AG08395 (cell line): Measurements from ENCODE around the gene BBS10.
"Not testable (repeated sequence)": the region's sequence is repeated elsewhere in the genome, so short reads cannot be mapped to it uniquely, and the experiment has no call there.

Source experiments
- DNase-seq: peaks from one replicate; pipeline ENCODE4 v3.0.0; 2012; ENCODE audit warnings: mixed read lengths, low spot score

The BBS10 gene

GRCh38 chr12:76329606-76330005, 18.6 kb downstream of the BBS10 start:
- no peak for DNase-seq

- DNase-seq, result peak; percentile 88
These were observed 19.1 kb downstream of the BBS10 start for GRCh38 chr12:76329159-76329558.

GRCh38 chr12:76319595-76320319, 28.5 kb downstream of the BBS10 start:
- DNase-seq, result not testable (repeated sequence)

- peak; percentile 15 for DNase-seq
These were observed 29.2 kb downstream of the BBS10 start for GRCh38 chr12:76318773-76319594.

- DNase-seq, result no peak
These were observed 30.2 kb downstream of the BBS10 start for GRCh38 chr12:76317976-76318375.

GRCh38 chr12:76316468-76316867, 31.7 kb downstream of the BBS10 start:
- DNase-seq, result no peak

- no peak for DNase-seq
These were observed 34.9 kb downstream of the BBS10 start for GRCh38 chr12:76313299-76313698.

GRCh38 chr12:76312315-76312714, 35.9 kb downstream of the BBS10 start:
- no peak for DNase-seq

- peak; percentile 33 for DNase-seq
These were observed 36.4 kb downstream of the BBS10 start for GRCh38 chr12:76311796-76312195.

- peak; percentile 38 for DNase-seq
These were observed 38.1 kb downstream of the BBS10 start for GRCh38 chr12:76310110-76310509.

GRCh38 chr12:76308866-76309265, 39.3 kb downstream of the BBS10 start:
- DNase-seq, result no peak

- no peak for DNase-seq
These were observed 41.1 kb downstream of the BBS10 start for GRCh38 chr12:76307083-76307482.

GRCh38 chr12:76303989-76304460, 44.2 kb downstream of the BBS10 start:
- no peak for DNase-seq

- DNase-seq, result no peak
These were observed 44.9 kb downstream of the BBS10 start for GRCh38 chr12:76303365-76303764.

- DNase-seq, result no peak
These were observed 47.9 kb downstream of the BBS10 start for GRCh38 chr12:76300297-76300665.

GRCh38 chr12:76299536-76300296, 48.5 kb downstream of the BBS10 start:
- DNase-seq, result peak; percentile 31
